T-helper 17 cell (primary cell): ENCODE results near the gene RAB6B. TPM values are rescaled to one million over a fixed set of nuclear protein-coding genes. Genes with fewer than 3 reads are reported as not detected.
A peak's percentile ranks its signal among the peaks of the same experiment; 100 is the strongest.

Experiments
- ATAC-seq: fragments of 150-1000 bp; cut with Tn5 transposase; 2 replicates; pipeline ENCODE4 v1.10.0; 2021; ENCODE audit warnings: mild to moderate bottlenecking, moderate library complexity
- DNase-seq, 3 donors: peaks; one replicate each; pipeline versions ENCODE4 v3.0.0 to v3.0.0-alpha.2; 2020 to 2021
- H3K9me3 ChIP-seq: one replicate; pipeline ENCODE4 v1.7.0; 2013; ENCODE audit warnings: low read length, mild to moderate bottlenecking; ENCODE audit not compliant: control insufficient read depth, poor library complexity, severe bottlenecking
- H3K27ac Mint-ChIP-seq: one replicate; pipeline ENCODE4 v1.8.0; 2022; ENCODE audit warnings: mild to moderate bottlenecking, moderate library complexity, mixed read lengths
- H3K27me3 Mint-ChIP-seq: one replicate; pipeline ENCODE4 v1.8.0; 2022; ENCODE audit warnings: mixed read lengths
- H3K36me3 Mint-ChIP-seq: one replicate; pipeline ENCODE4 v1.8.0; 2022; ENCODE audit warnings: low read depth, mixed read lengths
- H3K4me1 Mint-ChIP-seq: one replicate; pipeline ENCODE4 v1.8.0; 2022; ENCODE audit warnings: mild to moderate bottlenecking, mixed read lengths
- H3K4me3 Mint-ChIP-seq: one replicate; pipeline ENCODE4 v1.8.0; 2022; ENCODE audit warnings: mild to moderate bottlenecking, moderate library complexity, mixed read lengths
- total RNA-seq, 4 donors: library from RNA in 2 of 4; stranded (reverse) in 2 of 4; gene quantifications; one replicate each; pipeline ENCODE4 v1.2.3 and lab custom pipeline; 2022 to 2026

RAB6B gene
- total RNA-seq, 2 donors from 2014 or later = 1.8 to 4.3 TPM

DNA sequence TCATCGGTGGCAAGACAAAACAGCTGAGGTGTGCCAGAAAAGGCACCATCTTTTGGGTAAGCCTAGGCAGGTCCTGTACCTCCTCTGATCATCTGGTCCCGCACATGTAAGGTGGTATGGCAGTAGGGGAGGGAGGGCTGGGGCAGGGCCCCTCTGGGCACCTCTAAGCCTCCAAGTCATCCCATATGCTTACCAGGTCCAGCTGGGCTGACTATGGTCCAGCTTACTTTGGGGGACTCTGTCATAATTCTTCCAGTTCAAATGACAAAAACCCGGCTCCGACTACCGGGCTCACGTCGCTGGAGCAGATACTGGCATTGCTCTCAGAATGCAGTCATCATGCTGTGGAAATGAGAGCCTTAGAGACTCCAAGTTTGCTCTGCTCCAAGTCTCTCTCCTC is 1.9 kb upstream of the RAB6B start:
- H3K4me3 Mint-ChIP-seq = no peak overlapping the region
- H3K36me3 Mint-ChIP-seq = no peaks in the 10 kb centered on the region
- no peaks in the 10 kb centered on the region for H3K9me3 ChIP-seq
- peaks cover 60% of the 10 kb centered on the region for H3K27me3 Mint-ChIP-seq
- DNase-seq = no peak
- H3K27ac Mint-ChIP-seq = no peak overlapping the region
- no peak for ATAC-seq
- H3K4me1 Mint-ChIP-seq = peaks cover 4% of the 10 kb centered on the region

DNA sequence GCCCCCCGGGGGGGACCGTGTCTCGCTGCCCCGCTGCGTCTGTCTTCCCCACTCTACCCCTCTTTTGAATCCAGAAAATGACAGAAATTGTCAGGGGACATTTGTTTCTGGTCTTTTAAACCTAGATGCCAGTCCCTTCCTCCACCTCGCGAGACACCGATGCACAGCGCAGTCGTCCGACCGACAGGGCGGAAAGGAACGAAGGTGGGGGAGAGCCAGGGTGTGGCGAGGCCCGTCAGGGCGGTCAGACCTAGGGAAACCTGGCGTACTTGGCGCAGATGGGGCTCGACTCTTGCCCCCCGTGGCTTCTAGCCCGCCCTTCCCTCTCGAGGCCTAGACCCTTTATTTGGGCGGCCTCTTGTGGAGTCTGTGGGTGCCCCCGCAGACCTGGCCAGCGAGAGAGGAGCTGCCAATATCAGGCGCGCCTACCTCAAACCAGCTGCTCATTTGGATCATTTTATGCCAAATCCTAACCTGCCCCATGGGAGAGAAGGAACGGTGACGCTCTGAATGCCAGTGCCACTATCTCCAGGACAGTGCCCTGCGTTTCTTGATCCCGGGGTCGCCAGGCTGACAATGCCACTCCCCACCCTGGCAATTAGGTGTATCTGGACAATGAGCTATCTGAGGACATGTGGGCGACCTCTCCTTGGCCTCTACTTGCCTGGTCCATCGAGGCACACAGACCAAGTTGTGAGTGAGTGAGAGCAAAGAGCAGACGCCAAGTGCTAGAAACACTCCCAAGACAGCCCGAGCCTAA is 500 bp upstream of the RAB6B start:
- peaks cover 63% of the 10 kb centered on the region for H3K27me3 Mint-ChIP-seq
- ATAC-seq = no peak

DNA sequence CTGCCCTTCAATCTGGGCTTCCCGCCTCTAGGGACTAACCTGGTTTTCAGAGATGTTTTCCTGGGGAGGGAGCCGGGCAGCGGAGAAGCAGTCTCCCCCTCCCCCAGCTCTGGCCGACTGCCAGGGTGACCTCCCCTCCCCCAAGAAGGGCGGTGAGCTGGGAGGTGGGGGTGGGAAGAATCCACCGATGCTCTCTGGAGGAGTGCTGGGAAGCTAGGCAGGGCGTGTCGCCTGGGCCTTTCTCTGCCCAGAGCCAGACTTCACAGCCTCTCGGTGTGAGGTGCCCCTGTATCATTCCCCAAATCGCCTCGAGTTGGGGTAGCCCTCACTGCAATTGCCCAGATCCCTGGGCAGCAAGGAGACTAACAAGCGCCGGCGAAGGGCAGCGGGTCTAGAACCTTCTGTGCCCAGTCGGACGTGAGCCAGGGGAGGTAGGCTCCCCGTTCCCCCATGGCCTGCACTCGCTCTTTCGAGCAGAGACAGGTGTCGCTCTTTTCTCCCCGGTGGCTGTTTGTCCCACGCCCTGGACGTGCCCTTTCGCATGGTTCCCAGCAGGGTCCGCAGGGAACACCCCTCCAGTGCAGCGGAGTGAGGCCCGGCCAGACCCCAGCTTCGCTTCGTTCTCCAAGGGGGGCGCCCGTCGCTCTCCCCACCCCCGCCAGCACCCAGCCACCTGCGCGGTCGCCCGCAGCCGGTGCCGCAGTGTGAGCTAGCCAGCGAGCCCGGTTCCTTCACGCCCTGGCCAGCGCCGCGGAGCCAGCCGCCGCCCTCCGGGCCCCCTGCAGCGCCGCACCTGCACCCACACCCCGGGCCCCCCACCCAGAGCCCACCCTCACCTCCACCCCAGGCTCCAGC is 1.1 kb downstream of the RAB6B start:
- H3K27ac Mint-ChIP-seq = no peak overlapping the region
- H3K36me3 Mint-ChIP-seq = peaks cover 2% of the 10 kb centered on the region
- no peak overlapping the region for H3K4me3 Mint-ChIP-seq
- peaks cover 66% of the 10 kb centered on the region for H3K27me3 Mint-ChIP-seq
- peaks cover 4% of the 10 kb centered on the region for H3K4me1 Mint-ChIP-seq
- ATAC-seq = no peak
- no peak for DNase-seq
- H3K9me3 ChIP-seq = no peaks in the 10 kb centered on the region

More for the DNA sequence above, 500 bp upstream of the RAB6B start:
- no peaks in the 10 kb centered on the region for H3K9me3 ChIP-seq
- no peak for DNase-seq
- H3K36me3 Mint-ChIP-seq = no peaks in the 10 kb centered on the region
- no peak overlapping the region for H3K27ac Mint-ChIP-seq
- peak overlapping the region; percentile 71 for H3K4me3 Mint-ChIP-seq
- peaks cover 4% of the 10 kb centered on the region for H3K4me1 Mint-ChIP-seq

DNA sequence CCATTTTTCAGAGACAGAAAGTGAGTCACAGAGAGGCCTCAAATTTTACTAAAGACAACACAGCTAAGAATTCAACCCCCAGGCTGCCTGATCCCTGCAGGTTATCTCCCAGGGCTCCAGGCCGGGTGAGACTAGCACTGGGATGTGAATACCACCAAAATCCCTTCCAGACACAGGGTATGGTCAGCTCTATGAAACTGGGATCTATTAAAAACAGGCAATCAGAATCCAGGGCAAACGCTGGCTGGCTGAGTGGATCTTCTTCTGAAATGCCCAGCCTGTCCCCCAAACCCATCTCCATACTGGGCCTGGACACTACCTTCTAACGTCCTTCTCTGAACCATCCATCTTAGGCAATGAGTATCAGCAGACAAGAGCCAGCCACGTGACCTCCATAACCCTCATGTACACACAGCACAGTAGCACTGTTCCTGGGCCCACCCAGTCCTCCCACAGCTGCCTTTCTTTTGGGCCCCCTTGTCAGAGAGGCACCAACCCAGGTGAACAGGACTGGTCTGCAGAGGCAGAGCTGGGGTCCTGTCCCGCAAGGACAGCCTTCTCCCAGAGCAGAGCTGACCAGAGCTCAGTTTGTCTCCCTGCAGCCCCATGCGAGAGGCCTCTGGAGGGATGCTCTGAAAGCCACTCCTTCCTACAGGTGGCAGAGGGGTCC is 1.9 kb downstream of the RAB6B start:
- Mint-ChIP-seq H3K36me3 (peaks cover 2% of the 10 kb centered on the region), H3K27me3 (peaks cover 62% of the 10 kb centered on the region), H3K4me1 (peaks cover 4% of the 10 kb centered on the region), H3K27ac (no peak overlapping the region), H3K4me3 (no peak overlapping the region)
- no peak for ATAC-seq
- DNase-seq = no peak
- H3K9me3 ChIP-seq = no peaks in the 10 kb centered on the region

DNA sequence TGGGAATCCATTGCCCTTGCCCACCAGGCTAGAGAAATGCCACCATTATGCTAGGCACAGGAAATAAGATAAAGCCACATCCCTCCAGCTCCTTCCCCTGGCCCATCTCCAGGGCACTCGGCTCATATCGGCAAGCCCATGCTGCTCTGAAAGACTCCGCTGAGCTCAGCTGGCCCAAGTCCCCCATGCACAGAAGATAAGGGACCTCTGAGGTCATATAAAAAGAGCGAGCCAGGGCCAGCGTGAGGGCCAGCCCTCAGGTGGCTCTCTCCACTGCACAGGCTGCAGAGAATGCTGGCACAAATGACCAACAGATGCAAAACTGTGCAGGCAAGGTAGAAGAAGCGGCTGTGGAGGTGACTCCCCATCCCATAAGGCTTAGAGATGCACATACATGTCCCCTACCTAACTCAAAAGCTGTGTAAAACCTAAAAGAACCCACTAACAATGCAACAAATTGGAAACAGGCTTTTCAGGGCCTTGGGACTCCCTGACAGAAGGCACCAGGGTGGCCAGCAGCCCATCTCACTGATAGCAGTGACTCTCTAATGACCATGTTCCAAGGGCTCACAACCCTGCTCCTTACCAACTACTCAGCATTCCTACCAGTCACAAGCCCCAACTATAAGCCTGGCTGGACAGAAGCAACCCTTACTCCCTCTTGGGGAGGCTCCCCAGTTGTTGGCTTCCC is 3.0 kb downstream of the RAB6B start:
- H3K27ac Mint-ChIP-seq = no peak overlapping the region
- no peak overlapping the region for H3K4me3 Mint-ChIP-seq
- H3K36me3 Mint-ChIP-seq = peaks cover 2% of the 10 kb centered on the region
- peaks cover 4% of the 10 kb centered on the region for H3K4me1 Mint-ChIP-seq
- H3K27me3 Mint-ChIP-seq = peaks cover 56% of the 10 kb centered on the region
- no peaks in the 10 kb centered on the region for H3K9me3 ChIP-seq
- DNase-seq = no peak
- no peak for ATAC-seq

DNA sequence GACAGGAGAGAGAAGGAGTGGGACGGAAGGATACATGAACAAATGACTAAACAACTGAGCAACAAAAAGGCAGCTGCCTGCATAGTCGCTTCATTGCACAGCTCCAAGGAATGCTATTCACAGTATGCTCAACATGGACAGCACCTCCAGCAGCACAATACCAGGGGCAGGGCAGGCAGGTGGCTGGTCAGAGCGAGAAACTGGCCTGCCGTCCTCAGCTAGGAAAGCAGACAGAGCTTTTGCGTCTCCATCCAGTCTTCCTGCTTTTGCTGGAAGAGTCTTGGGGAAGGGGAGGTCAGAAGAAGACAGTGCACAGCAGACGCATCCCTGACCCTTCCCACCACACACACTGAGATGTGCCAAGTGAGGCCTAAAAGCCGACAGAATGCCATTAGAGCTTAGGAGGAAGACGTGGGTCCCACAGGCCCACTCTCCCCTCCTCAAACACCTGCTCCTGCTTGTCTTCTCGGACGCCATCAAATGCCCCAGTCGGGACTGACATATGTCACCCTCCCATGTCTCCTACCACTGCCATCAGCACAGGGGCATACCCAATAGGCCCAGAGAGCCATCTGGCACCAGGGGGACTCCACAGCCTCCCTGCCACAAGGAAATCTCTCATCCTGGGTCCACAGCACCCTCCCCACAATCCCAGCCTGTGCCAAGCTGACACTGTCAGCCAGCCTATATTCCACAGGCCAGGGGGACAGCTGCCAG is 3.9 kb downstream of the RAB6B start:
- peaks cover 3% of the 10 kb centered on the region for H3K4me1 Mint-ChIP-seq
- DNase-seq (no peak), ATAC-seq (no peak)
- H3K36me3 Mint-ChIP-seq = peaks cover 2% of the 10 kb centered on the region
- H3K4me3 Mint-ChIP-seq = no peak overlapping the region
- peaks cover 47% of the 10 kb centered on the region for H3K27me3 Mint-ChIP-seq
- no peak overlapping the region for H3K27ac Mint-ChIP-seq
- H3K9me3 ChIP-seq = no peaks in the 10 kb centered on the region

DNA sequence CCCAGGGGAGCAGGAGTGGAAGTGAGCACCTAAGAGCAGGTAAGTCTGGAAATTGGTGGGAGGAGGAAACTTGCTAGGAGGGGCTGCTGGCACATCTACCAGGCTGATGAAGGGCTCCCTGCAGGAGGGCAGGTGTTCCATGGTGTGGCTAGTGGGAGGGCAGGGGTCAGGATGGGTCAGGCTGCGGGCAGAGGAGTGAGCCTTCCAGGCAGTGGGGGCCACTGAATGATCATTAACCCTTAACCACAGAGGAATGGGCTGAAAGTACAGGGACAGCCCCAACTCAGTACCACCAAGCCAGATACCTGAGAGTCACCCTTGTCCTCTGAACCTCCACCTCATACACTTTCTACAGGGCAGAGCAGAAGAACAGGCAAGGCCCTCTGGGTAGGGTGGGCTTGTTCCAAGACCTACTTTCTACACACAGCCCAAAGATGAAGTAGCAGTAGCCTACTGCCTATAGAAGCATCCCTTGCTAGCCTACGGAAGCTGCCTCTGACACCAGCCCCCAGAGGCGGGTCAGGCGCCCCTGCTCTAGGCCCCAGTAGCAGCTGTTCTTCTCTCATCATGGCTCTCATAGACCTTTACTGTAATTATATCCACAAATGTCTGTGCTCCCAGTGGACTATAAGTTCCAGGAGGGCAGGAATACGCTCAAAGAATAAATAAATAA is 4.6 kb downstream of the RAB6B start:
- H3K27ac Mint-ChIP-seq = no peak overlapping the region
- H3K4me1 Mint-ChIP-seq = peaks cover 2% of the 10 kb centered on the region
- no peaks in the 10 kb centered on the region for H3K9me3 ChIP-seq
- no peak overlapping the region for H3K4me3 Mint-ChIP-seq
- H3K27me3 Mint-ChIP-seq = peaks cover 45% of the 10 kb centered on the region
- H3K36me3 Mint-ChIP-seq = peaks cover 2% of the 10 kb centered on the region
- no peak for DNase-seq
- ATAC-seq = no peak

DNA sequence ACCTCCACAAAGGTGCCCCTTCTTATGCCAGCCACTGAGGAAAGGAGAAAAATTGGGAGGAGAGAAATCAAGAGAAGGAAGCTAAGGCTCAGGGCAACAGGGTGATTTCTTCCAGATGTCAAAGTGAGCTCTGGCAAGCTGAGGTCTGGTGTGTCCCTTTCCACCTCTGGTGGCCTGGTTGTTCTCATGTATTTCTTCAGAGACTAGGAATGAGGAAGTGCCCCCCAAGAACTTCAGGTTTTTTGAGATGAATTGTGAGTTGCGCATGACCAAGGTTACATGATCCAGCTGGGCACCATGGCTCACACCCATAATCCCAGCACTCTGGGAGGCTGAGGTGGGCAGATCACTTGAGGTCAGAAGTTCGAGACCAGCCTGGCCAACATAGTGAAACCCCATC is 5.6 kb downstream of the RAB6B start:
- DNase-seq (no peak), ATAC-seq (no peak)
- Mint-ChIP-seq H3K27me3 (peaks cover 51% of the 10 kb centered on the region), H3K4me1 (peaks cover 2% of the 10 kb centered on the region), H3K4me3 (no peak overlapping the region), H3K36me3 (peaks cover 2% of the 10 kb centered on the region), H3K27ac (no peak overlapping the region)
- no peaks in the 10 kb centered on the region for H3K9me3 ChIP-seq

DNA sequence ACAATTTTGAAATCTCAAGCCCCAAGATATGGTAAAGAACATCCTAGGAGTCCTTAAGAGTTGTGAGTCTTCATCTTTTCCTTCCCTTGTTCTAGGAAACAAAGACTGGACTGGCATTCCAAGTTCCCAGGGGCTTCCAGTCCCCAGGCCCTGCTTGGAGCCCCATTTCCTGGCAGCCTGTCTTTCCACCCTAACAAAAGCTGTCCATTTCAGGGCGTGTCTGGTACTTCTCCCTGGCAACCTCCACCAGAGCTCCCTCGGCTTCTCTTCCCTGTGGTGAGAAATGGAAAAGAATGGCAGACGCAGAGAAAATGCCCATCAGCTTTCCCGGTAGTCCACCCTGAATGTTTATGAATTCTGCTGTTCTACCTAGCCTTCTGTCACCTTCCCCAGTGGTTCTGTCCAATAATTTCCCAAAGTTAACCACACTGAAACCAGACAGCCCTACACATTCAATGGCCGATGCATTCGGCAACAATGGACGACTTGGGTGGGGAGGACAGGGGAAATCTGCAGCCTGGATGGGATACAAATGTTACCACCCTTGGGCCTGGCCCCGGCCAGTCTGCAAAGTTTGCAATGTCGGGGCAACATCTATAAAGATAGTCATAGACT is 6.8 kb downstream of the RAB6B start:
- no peak overlapping the region for H3K4me3 Mint-ChIP-seq
- ATAC-seq = no peak

DNA sequence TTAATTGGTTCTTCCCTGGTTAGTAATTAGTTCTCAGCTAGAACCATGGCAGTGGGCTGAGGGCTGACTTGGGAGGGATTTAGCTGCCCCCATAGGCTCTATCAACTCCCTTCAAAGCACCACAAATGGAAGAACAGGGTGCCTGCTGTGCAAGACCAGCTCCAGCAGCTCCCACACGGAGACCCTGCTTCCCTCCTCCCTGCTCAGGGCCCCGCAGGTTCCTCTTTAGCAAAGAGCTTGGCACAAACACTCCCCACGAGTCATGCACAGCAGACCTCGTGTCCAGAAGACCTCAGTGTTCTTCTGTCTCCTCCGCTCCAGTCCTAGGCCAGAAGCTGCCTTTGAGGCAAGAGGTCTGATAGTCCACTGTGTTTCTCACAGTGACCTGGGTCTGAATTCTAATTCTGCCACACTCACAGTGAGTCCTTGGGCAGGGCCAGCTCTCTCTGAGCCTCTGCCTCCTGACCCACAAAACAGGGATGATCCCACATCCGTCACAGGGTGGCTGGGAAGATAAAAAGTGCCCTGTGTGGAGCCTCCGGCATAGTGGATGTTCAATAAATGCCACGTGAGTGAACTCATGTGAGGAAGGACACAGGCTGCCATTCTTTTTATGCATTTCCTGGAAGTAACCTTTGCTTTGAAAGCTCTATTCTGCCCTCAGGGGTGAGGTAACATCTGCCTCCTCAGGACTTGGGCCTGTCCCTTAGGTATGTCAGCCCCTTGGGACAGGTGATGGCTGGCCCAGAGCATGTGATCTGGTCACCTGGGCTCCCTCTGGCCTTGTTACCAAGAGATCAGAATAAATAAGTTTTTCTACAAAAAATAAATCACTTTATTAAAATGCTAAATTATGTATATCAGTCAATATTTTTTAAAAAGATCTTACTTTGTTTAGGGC is 7.6 kb downstream of the RAB6B start:
- Mint-ChIP-seq H3K27ac (no peak overlapping the region), H3K36me3 (peaks cover 2% of the 10 kb centered on the region), H3K27me3 (peaks cover 58% of the 10 kb centered on the region), H3K4me3 (no peak overlapping the region), H3K4me1 (peaks cover 7% of the 10 kb centered on the region)
- ATAC-seq (no peak), DNase-seq (no peak)
- no peaks in the 10 kb centered on the region for H3K9me3 ChIP-seq

More for the DNA sequence above, 6.8 kb downstream of the RAB6B start:
- Mint-ChIP-seq H3K27me3 (peaks cover 59% of the 10 kb centered on the region), H3K4me1 (peaks cover 2% of the 10 kb centered on the region), H3K27ac (no peak overlapping the region), H3K36me3 (peaks cover 2% of the 10 kb centered on the region)
- DNase-seq = no peak
- H3K9me3 ChIP-seq = no peaks in the 10 kb centered on the region
